Nephron (organoid): Measurements from ENCODE around the gene GMDS.
A peak's percentile ranks its signal among the peaks of the same experiment; 100 is the strongest.

Experiments used
- H3K27ac Mint-ChIP-seq, 3 experiments: 2 replicates each; pipeline ENCODE4 v1.8.0; 2020; ENCODE audit warnings: mixed read lengths in 3 of 3, mild to moderate bottlenecking in 2 of 3, moderate library complexity in 1 of 3
- H3K27me3 Mint-ChIP-seq: 2 replicates; pipeline ENCODE4 v1.8.0; 2021; ENCODE audit warnings: low read depth, mild to moderate bottlenecking, moderate library complexity, mixed read lengths
- H3K36me3 Mint-ChIP-seq: 2 replicates; pipeline ENCODE4 v1.8.0; 2020; ENCODE audit warnings: low read depth, mixed read lengths
- H3K4me1 Mint-ChIP-seq: 2 replicates; pipeline ENCODE4 v1.8.0; 2020; ENCODE audit warnings: mixed read lengths
- H3K4me3 Mint-ChIP-seq, 3 experiments: 2 replicates each; pipeline ENCODE4 v1.8.0; 2020; ENCODE audit warnings: mild to moderate bottlenecking in 3 of 3, mixed read lengths in 3 of 3, moderate library complexity in 2 of 3
- H3K9me3 Mint-ChIP-seq: 2 replicates; pipeline ENCODE4 v1.8.0; 2020; ENCODE audit warnings: mixed read lengths
- TF ChIP-seq, protein P1 (sequence below), 3 experiments: fragments of 200-600 bp; sonication (generic); IDR thresholded peaks; one replicate each; pipeline ENCODE4 v1.5.0; 2021; ENCODE audit warnings: antibody characterized with exemption in 3 of 3; ENCODE audit not compliant: unreplicated experiment in 3 of 3

Gene GMDS

DNA sequence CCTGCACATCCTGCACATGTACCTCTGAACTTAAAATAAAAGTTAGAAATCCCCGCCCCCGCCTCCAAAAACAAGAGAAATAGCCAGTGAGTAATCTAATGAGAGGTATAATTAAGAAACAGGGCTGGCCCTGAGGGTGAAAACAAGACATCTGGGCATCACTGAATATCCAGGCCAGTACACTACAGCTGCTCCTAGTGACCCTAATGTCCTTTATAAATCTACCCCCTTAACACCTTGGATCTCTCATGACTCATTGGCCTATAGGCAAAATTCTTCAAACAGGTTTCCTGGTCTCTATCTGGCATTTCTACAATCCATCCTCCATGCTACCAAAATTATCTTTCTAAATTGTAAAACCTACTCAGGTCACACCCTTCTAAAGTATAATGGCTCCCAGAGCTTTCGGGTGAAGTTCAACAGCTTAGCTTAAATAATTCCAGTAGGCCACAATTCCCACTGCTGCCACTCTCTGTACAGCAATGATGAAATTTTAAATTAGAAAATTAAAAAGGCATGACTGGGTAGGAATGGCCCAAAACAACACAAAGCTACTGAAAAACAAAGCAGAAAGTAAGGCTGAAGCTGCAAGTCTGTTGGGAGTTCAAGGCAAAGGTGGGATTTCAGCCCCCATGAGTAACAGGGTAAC, 260.9 kb downstream of the GMDS start:
- peaks cover 7% of the 10 kb centered on the region for H3K27me3 Mint-ChIP-seq
- H3K27ac Mint-ChIP-seq, result no peak overlapping the region
- TF ChIP-seq, protein P1, sequence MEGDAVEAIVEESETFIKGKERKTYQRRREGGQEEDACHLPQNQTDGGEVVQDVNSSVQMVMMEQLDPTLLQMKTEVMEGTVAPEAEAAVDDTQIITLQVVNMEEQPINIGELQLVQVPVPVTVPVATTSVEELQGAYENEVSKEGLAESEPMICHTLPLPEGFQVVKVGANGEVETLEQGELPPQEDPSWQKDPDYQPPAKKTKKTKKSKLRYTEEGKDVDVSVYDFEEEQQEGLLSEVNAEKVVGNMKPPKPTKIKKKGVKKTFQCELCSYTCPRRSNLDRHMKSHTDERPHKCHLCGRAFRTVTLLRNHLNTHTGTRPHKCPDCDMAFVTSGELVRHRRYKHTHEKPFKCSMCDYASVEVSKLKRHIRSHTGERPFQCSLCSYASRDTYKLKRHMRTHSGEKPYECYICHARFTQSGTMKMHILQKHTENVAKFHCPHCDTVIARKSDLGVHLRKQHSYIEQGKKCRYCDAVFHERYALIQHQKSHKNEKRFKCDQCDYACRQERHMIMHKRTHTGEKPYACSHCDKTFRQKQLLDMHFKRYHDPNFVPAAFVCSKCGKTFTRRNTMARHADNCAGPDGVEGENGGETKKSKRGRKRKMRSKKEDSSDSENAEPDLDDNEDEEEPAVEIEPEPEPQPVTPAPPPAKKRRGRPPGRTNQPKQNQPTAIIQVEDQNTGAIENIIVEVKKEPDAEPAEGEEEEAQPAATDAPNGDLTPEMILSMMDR (IDR thresholded peaks at IDR 0.05; ENCODE audit: unreplicated experiment in 3 of 3), result no peak
- peaks cover 39% of the 10 kb centered on the region for H3K36me3 Mint-ChIP-seq
- H3K4me3 Mint-ChIP-seq, result no peak overlapping the region
- H3K9me3 Mint-ChIP-seq, result peaks cover 53% of the 10 kb centered on the region
- H3K4me1 Mint-ChIP-seq, result peaks cover 19% of the 10 kb centered on the region

DNA sequence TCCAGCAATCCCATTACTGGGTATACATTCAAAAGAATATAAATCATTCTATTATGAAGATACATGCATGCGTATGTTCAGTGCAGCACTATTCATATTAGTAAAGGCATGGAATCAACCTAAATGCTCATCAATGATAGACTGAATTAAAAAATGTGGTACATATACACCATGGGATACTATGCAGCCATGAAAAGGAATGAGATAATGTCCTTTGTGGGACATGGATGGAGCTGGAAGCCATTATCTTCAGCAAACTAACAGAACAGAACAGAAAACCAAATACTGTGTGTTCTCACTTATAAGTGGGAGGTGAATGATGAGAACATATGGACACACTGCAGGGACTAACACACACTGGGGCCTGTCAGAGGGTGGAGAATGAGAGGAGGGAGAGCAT, 261.6 kb downstream of the GMDS start:
- TF ChIP-seq, protein P1 (IDR thresholded peaks at IDR 0.05; ENCODE audit: unreplicated experiment in 3 of 3), result no peak
- Mint-ChIP-seq H3K27me3 (peaks cover 6% of the 10 kb centered on the region), H3K4me1 (peaks cover 15% of the 10 kb centered on the region), H3K4me3 (no peak overlapping the region), H3K27ac (no peak overlapping the region), H3K36me3 (peaks cover 45% of the 10 kb centered on the region), H3K9me3 (peaks cover 58% of the 10 kb centered on the region)

DNA sequence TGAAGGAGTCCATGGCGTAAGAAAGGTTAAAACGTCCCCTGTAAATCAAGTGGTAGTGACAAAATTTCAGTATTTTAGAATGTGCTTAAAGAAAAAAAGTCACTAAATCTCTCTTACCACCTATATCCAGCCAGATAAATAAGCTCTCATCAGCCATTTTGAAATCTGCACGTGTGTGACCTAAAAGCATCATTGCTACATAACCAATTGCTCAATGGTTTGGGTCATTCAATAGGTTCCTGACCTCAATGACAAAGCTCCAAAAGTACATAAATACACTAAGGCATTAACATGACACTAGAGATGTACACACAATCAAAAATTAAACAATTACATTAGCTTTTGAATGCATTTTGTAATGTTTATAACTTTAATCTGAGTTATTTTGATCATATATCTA, 272.4 kb downstream of the GMDS start:
- Mint-ChIP-seq H3K9me3 (no peaks in the 10 kb centered on the region), H3K27me3 (no peaks in the 10 kb centered on the region), H3K4me3 (no peak overlapping the region), H3K27ac (no peak overlapping the region), H3K4me1 (peaks cover 16% of the 10 kb centered on the region), H3K36me3 (no peaks in the 10 kb centered on the region)
- TF ChIP-seq, protein P1 (IDR thresholded peaks at IDR 0.05; ENCODE audit: unreplicated experiment in 3 of 3), result no peak

DNA sequence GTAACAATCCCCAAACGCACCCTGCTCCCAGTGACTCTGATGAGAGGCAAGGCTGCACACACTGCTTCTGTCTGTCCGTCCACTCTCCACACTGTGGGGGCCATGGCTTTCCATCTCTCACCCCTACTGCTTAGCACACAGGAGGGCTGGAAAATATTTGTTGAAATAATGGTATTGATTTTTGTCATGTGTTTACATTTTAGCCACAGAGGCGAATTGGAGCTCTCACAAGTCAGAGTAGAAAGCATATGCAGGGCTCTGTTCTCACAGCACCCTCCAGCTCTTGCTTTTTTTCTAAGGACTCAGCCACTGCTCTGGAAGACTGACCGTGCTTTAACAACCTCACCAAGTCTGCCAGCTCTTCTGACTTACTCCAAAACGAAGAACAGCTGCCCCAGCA, 273.8 kb downstream of the GMDS start:
- TF ChIP-seq, protein P1 (IDR thresholded peaks at IDR 0.05; ENCODE audit: unreplicated experiment in 3 of 3), result no peak
- Mint-ChIP-seq H3K27me3 (peaks cover 7% of the 10 kb centered on the region), H3K9me3 (no peaks in the 10 kb centered on the region), H3K27ac (peak overlapping the region in 1 of 3 experiments; percentile 58), H3K36me3 (no peaks in the 10 kb centered on the region), H3K4me1 (peaks cover 27% of the 10 kb centered on the region), H3K4me3 (no peak overlapping the region)

DNA sequence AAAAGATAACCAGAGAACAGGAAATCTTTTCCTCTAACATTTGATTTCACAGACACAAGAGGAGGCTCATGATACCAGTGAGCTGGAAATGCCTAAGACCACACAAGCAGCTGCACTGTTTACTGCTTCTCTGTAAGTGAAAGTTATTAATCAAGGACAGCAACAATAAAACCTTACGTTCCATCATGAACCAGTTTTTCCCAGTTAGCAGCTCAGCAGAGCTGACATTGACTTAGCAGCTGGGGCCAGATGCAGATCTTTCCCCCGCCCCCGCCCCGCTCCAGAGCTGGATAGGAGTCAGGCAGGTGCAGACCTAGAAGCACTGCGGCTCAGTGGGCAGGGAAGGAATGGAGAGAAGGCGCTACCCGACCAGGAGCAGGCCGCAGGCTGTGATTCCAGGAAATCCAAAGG, 275.2 kb downstream of the GMDS start:
- peaks cover 7% of the 10 kb centered on the region for H3K27me3 Mint-ChIP-seq
- TF ChIP-seq, protein P1 (IDR thresholded peaks at IDR 0.05; ENCODE audit: unreplicated experiment in 3 of 3), result no peak
- H3K27ac Mint-ChIP-seq, result peak overlapping the region; percentile 49 to 65 (median 53)
- peaks cover 34% of the 10 kb centered on the region for H3K4me1 Mint-ChIP-seq
- no peaks in the 10 kb centered on the region for H3K36me3 Mint-ChIP-seq
- no peak overlapping the region for H3K4me3 Mint-ChIP-seq
- no peaks in the 10 kb centered on the region for H3K9me3 Mint-ChIP-seq

DNA sequence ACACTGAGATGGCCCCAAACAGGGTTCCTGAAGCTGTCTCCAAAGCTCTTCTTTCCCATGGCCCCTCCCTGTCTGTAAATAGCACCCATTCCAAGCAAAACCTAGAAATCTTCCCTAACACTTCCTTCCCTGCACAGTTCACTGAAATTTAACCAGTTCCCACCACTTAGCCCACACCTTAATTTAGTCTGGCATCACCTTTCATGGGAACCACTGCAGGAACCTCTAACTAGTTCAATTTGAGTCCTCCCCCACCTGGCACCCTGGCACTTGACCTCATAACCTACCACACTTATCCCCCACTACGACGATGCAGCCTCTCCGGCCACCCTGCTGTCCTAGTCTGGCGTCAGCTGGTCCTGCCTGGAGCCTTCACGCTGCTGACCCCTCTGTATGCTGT, 278.7 kb downstream of the GMDS start:
- H3K27me3 Mint-ChIP-seq, result peaks cover 7% of the 10 kb centered on the region
- H3K4me3 Mint-ChIP-seq, result no peak overlapping the region
- TF ChIP-seq, protein P1 (IDR thresholded peaks at IDR 0.05; ENCODE audit: unreplicated experiment in 3 of 3), result no peak
- H3K9me3 Mint-ChIP-seq, result no peaks in the 10 kb centered on the region
- no peaks in the 10 kb centered on the region for H3K36me3 Mint-ChIP-seq
- peak overlapping the region; percentile 2 to 34 (median 10) for H3K27ac Mint-ChIP-seq
- H3K4me1 Mint-ChIP-seq, result peaks cover 33% of the 10 kb centered on the region
